ENCODE measurements around the gene TSPAN1. TPM values are rescaled to one million over a fixed set of nuclear protein-coding genes. Genes with fewer than 3 reads are reported as not detected.

The TSPAN1 gene
- total RNA-seq, 1 donor from 2014 or later: 68.9 TPM

DNA sequence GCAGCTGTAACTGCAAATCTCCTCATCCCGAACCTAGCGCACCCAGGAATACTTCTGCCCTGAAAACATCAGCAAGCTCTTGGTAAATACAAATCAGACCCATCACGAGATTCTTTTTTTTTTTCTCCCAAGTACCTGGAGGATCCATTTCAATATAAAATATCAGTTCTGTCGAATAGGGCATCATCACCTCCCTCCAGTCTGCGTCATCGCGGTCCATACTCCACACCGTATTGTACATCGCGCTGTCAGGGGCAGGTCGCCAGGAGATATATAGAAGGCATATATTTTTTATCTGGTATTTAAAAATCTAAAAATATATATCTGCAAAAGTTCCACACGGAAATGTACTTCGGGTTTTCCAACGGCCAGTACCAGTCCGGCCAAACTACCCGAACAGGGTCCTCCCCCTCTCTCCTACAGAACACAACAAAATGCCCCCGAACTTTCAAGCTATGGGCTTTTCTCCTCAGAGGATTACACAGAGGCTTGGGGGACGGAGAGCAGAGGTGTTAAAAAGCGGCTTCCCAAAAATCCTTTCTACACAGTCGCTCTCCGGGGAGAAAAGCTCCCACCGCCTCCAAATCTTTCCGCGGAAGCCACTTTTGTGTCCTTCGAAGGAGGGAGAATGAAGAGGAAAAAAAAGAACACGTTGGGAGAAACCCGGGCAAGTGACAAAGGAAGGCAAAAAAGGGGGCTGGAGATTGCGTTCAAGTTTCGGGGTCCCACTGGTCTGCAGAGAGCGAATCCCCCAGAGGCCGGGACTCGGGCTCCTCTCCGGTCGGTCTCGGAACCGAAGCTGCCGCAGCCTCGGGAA, 43.0 kb upstream of the TSPAN1 start:
- TF ChIP-seq, protein P1, sequence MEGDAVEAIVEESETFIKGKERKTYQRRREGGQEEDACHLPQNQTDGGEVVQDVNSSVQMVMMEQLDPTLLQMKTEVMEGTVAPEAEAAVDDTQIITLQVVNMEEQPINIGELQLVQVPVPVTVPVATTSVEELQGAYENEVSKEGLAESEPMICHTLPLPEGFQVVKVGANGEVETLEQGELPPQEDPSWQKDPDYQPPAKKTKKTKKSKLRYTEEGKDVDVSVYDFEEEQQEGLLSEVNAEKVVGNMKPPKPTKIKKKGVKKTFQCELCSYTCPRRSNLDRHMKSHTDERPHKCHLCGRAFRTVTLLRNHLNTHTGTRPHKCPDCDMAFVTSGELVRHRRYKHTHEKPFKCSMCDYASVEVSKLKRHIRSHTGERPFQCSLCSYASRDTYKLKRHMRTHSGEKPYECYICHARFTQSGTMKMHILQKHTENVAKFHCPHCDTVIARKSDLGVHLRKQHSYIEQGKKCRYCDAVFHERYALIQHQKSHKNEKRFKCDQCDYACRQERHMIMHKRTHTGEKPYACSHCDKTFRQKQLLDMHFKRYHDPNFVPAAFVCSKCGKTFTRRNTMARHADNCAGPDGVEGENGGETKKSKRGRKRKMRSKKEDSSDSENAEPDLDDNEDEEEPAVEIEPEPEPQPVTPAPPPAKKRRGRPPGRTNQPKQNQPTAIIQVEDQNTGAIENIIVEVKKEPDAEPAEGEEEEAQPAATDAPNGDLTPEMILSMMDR (IDR thresholded peaks at IDR 0.05): no peak
- no peak for ATAC-seq

DNA sequence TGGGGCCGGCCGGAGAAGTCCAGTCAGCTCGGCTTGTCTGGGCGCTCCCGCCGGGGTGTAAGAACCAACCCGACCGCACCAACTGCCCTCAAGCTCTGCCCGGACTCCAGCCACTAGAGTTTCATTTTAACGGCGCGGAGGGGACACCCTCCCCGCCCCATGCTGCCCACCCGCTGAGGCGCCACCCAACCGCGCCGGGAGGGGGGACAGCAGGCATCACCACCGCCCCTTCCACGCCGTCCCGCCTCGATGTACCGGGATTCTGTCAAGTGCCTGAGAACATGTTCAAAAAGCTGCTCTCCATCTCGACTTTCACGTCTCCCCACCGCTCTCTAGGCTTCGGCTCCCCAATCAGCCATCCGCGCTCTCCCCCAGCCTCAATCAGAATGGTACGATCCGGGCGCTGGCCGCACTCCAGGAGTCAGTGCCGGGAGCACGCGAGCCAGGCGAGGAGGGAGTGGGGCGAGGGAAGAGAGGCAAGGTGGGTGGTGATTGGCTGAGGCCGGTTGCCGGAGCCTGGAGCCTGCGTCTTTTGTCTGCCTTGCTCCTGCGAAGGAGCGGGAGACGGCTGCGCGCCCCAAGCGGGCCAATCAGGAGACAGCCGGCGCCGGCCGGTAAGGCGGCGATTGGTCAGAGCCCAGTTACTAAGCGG, 42.2 kb upstream of the TSPAN1 start, which contains the start of gene PIK3R3:
TSS of gene PIK3R3 (minus strand) at position 101 of the 652 bp plus-strand sequence. CDS start 677 bp downstream, outside the sequence.
- Histone ChIP-seq H3K4me3 (peak within 1 kb of the TSS; percentile 76), H3K27me3 (ENCODE audit: low read depth) (peaks cover 11% of the 10 kb centered on the region), H3K9me3 (no peaks in the 10 kb centered on the region), H3K4me1 (peaks cover 23% of the 10 kb centered on the region), H3K27ac (peak within 1 kb of the TSS; percentile 95), H3K36me3 (no peaks in the 10 kb centered on the region)
- intact Hi-C loops (cut with DNase I): no loop called here
- ATAC-seq (peak; percentile 99), DNase-seq (peak; percentile 99)
- TF ChIP-seq, protein P1 (IDR thresholded peaks at IDR 0.05): no peak

More for the DNA sequence above, 43.0 kb upstream of the TSPAN1 start:
- Histone ChIP-seq H3K4me3 (peak overlapping the region; percentile 76), H3K27ac (peak overlapping the region; percentile 95), H3K4me1 (peaks cover 23% of the 10 kb centered on the region), H3K9me3 (no peaks in the 10 kb centered on the region), H3K27me3 (ENCODE audit: low read depth) (peaks cover 11% of the 10 kb centered on the region), H3K36me3 (no peaks in the 10 kb centered on the region)
- no peak for DNase-seq
- intact Hi-C loops (cut with DNase I): no loop called here

DNA sequence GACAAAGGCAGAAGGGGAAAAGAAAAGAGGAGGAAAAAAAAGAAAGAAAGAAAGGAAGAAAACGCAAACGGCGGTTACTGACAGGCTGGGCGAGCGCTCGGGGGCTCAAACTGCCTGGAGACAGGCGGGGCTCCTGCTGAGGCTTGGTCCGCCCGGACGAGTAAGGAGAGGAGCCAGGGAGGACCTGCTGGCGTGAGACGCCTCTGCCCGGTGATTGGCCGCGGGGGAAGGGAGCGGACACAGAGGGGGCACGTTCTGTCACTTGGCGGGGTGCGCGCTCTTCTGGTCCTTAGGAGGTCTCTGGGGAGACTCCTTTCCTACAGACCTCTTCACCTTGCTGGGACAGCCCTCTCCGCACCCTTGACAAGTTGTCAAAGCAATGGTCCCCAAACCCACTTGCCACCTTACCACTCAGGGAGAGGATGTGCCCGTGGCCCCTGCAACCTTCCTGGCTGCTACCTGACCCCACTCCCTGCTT, 41.7 kb upstream of the TSPAN1 start:
- no peaks in the 10 kb centered on the region for H3K36me3 ChIP-seq
- H3K4me3 ChIP-seq: peak overlapping the region; percentile 76
- peaks cover 23% of the 10 kb centered on the region for H3K4me1 ChIP-seq
- TF ChIP-seq, protein P1 (IDR thresholded peaks at IDR 0.05): no peak
- H3K9me3 ChIP-seq: no peaks in the 10 kb centered on the region
- ATAC-seq: peak; percentile 68 to 69
- DNase-seq: no peak
- intact Hi-C loops (cut with DNase I): no loop called here
- peak overlapping the region; percentile 95 for H3K27ac ChIP-seq
- peaks cover 11% of the 10 kb centered on the region for H3K27me3 ChIP-seq (ENCODE audit: low read depth)

DNA sequence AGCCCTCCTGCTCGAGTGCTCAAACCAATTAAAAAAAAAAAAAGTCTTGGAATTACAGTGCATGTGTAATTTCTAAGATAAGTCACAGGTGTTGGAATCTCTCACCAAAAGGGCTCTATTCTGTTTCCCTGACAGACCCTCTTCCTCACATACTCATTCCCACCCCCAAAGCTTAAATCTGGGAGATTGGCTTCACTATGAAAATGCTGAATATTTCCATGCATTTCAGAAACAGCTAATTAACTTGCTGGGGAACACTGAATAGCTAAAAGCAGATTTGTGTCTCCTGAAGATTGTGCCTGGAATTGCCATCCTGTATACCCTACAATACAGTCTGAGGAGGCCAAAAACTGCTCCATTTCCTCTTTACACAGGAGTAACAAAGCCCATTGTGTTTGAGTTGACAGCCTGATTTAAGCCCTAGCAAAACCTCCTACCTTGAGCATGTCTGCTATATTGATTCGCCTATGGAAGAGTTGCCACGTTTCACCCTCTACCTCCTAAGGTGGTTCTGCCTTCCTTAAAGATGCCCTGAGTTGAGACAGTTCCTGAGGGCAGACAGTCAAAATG, 41.0 kb upstream of the TSPAN1 start:
- H3K4me3 ChIP-seq: peak overlapping the region; percentile 76
- H3K4me1 ChIP-seq: peaks cover 23% of the 10 kb centered on the region
- H3K27me3 ChIP-seq (ENCODE audit: low read depth): peaks cover 11% of the 10 kb centered on the region
- ATAC-seq: no peak
- H3K36me3 ChIP-seq: no peaks in the 10 kb centered on the region
- intact Hi-C loops (cut with DNase I): no loop called here
- H3K9me3 ChIP-seq: no peaks in the 10 kb centered on the region
- TF ChIP-seq, protein P1 (IDR thresholded peaks at IDR 0.05): no peak
- peak overlapping the region; percentile 95 for H3K27ac ChIP-seq
- no peak for DNase-seq

DNA sequence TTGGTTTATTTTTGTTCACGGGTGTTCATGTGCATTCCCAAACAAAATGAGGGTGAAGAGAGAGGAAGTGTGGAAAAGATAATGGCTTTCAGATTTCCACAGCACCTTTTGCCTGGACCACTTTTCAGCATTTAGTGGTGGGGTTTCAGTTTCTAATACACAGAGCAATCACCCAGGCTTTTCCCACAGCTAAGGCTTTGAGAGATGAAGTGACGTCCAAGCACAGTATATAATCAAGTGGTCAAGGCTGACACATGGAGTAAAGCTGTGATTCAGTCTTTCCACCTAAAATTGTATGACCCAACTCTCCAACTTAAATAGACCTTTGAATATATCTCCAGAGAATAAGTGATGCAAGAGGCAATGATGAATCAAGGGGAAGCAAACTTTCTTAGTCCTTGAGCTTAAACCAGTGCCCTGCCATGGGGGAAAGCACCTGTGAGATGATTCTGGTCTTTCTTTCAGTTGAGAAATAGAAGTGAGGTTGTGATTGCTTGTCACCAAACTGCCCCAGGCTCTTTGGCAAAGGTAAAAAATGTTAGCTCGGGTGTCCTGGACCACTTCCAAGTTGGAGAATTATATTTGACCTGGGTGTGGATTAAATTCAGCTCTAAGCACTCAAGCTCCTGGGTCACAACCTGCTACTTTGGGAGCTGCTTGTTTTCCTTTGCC, 40.1 kb upstream of the TSPAN1 start:
- TF ChIP-seq, protein P1 (IDR thresholded peaks at IDR 0.05): no peak
- Histone ChIP-seq H3K4me3 (no peak overlapping the region), H3K27me3 (ENCODE audit: low read depth) (peaks cover 4% of the 10 kb centered on the region), H3K9me3 (no peaks in the 10 kb centered on the region), H3K4me1 (peaks cover 23% of the 10 kb centered on the region), H3K36me3 (no peaks in the 10 kb centered on the region), H3K27ac (no peak overlapping the region)
- intact Hi-C loops (cut with DNase I): no loop called here
- DNase-seq: no peak
- ATAC-seq: no peak

Data from lower lobe of right lung (tissue), 2 donors.